Liver (tissue), 9 donors: ENCODE data around the gene ZKSCAN1. TPM values are rescaled to one million over a fixed set of nuclear protein-coding genes. Genes with fewer than 3 reads are reported as not detected.

Experiments
- DNase-seq: peaks from one replicate; pipeline ENCODE4 v3.0.0-alpha.2; 2017; ENCODE audit warnings: low spot score
- H3K27ac ChIP-seq, 2 donors: one replicate each; pipeline ENCODE4 v1.7.0; 2013; ENCODE audit warnings: inconsistent platforms in 2 of 2, low read length in 2 of 2, control low read depth in 1 of 2, low read depth in 1 of 2, mild to moderate bottlenecking in 1 of 2
- H3K27me3 ChIP-seq, 4 donors: one replicate each; pipeline versions ENCODE4 v1.6.1 to v1.7.0; 2013; ENCODE audit warnings: low read length in 3 of 4, inconsistent platforms in 1 of 4, mild to moderate bottlenecking in 1 of 4, moderate library complexity in 1 of 4; ENCODE audit not compliant: control insufficient read depth in 4 of 4, insufficient read depth in 4 of 4
- H3K36me3 ChIP-seq, 4 donors: one replicate each; pipeline versions ENCODE4 v1.6.1 to v1.7.0; 2013; ENCODE audit warnings: low read length in 3 of 4, mild to moderate bottlenecking in 3 of 4, low read depth in 1 of 4, moderate library complexity in 1 of 4; ENCODE audit not compliant: control insufficient read depth in 4 of 4, insufficient read depth in 3 of 4
- H3K4me1 ChIP-seq, 4 donors: one replicate each; pipeline versions ENCODE4 v1.6.1 to v1.7.0; 2013; ENCODE audit warnings: low read length in 3 of 4, mild to moderate bottlenecking in 3 of 4, moderate library complexity in 1 of 4; ENCODE audit not compliant: control insufficient read depth in 4 of 4, insufficient read depth in 4 of 4
- H3K4me3 ChIP-seq, 3 donors: one replicate each; pipeline versions ENCODE4 v1.6.1 to v1.7.0; 2013; ENCODE audit warnings: low read length in 3 of 3, control low read depth in 1 of 3, low read depth in 1 of 3, mild to moderate bottlenecking in 1 of 3
- H3K9ac ChIP-seq, 2 donors: one replicate each; pipeline ENCODE4 v1.7.0; 2013; ENCODE audit warnings: low read length in 2 of 2, mild to moderate bottlenecking in 2 of 2, moderate library complexity in 2 of 2, control low read depth in 1 of 2, low read depth in 1 of 2
- H3K9me3 ChIP-seq, 4 donors: one replicate each; pipeline versions ENCODE4 v1.6.1 to v1.7.0; 2013; ENCODE audit warnings: low read length in 3 of 4; ENCODE audit not compliant: control insufficient read depth in 4 of 4
- CTCF ChIP-seq: fragments of 150-350 bp; IDR thresholded peaks from 2 replicates; pipeline ENCODE4 v1.5.1; 2017; ENCODE audit warnings: improper control_type of control experiment, low read depth, low read length; ENCODE audit not compliant: missing input control
- EGR1 ChIP-seq, 2 donors: IDR thresholded peaks; 2 replicates each; pipeline ENCODE4 v1.6.1; 2016 to 2018; ENCODE audit warnings: antibody characterized with exemption in 2 of 2, low read depth in 2 of 2
- FOXA1 ChIP-seq: IDR thresholded peaks from 2 replicates; pipeline ENCODE4 v1.6.1; 2016; ENCODE audit warnings: antibody characterized with exemption
- FOXA2 ChIP-seq: IDR thresholded peaks from 2 replicates; pipeline ENCODE4 v1.6.1; 2016; ENCODE audit warnings: antibody characterized with exemption
- HNF4A ChIP-seq, 2 donors: conservative IDR thresholded peaks; 2 replicates each; pipeline ENCODE4 v1.6.1; 2016; ENCODE audit warnings: antibody characterized with exemption in 2 of 2, mild to moderate bottlenecking in 2 of 2
- HNF4G ChIP-seq: IDR thresholded peaks from 2 replicates; pipeline ENCODE4 v1.6.1; 2016; ENCODE audit warnings: antibody characterized with exemption
- MAX ChIP-seq: IDR thresholded peaks from 2 replicates; pipeline ENCODE4 v1.6.1; 2016; ENCODE audit warnings: antibody characterized with exemption
- RAD21 ChIP-seq, 2 donors: IDR thresholded peaks; 2 replicates each; pipeline ENCODE4 v1.6.1; 2016; ENCODE audit warnings: antibody characterized with exemption in 2 of 2, mild to moderate bottlenecking in 2 of 2
- RXRA ChIP-seq, 2 donors: IDR thresholded peaks; 2 replicates each; pipeline ENCODE4 v1.6.1; 2017 to 2018; ENCODE audit warnings: antibody characterized with exemption in 2 of 2, mild to moderate bottlenecking in 1 of 2
- SP1 ChIP-seq: IDR thresholded peaks from 2 replicates; pipeline ENCODE4 v1.6.1; 2018; ENCODE audit warnings: antibody characterized with exemption, mild to moderate bottlenecking
- TAF1 ChIP-seq: conservative IDR thresholded peaks from 2 replicates; pipeline ENCODE4 v1.6.1; 2016; ENCODE audit warnings: antibody characterized with exemption, mild to moderate bottlenecking
- YY1 ChIP-seq: IDR thresholded peaks from 2 replicates; pipeline ENCODE4 v1.6.1; 2016; ENCODE audit warnings: antibody characterized with exemption, mild to moderate bottlenecking
- WGBS: extraction: QIAGEN DNeasy Blood & Tissue Kit; methylation state at CpG from one replicate; pipeline ENCODE4 v1.1.7; 2013; 5-methylcytosine and 5-hydroxymethylcytosine counted together
- polyA plus RNA-seq, 2 donors: library from polyadenylated mRNA; stranded (reverse) in 1 of 2; unstranded in 1 of 2; fragments of 200-250 nt in 1 of 2; fragments of >200 nt in 1 of 2; fragmentation: Nextera tagmentation in 1 of 2; extraction: Ambion mirVana in 1 of 2; gene quantifications; one replicate each; pipeline versions ENCODE4 v1.2.1 to v1.2.3, GENCODE V29; 2013 to 2015
- total RNA-seq, 2 donors: library from RNA; depleted of rRNA; stranded (reverse); fragments of >200 nt; gene quantifications; one replicate each; pipeline ENCODE4 v1.2.3, GENCODE V29; 2014
- TF ChIP-seq, protein P1 (sequence below): IDR thresholded peaks from 2 replicates; pipeline ENCODE4 v1.6.1; 2016; ENCODE audit warnings: antibody characterized with exemption
- TF ChIP-seq, protein P2 (sequence below): IDR thresholded peaks from 2 replicates; pipeline ENCODE4 v1.6.1; 2016; ENCODE audit warnings: antibody characterized with exemption
- TF ChIP-seq, protein P3 (sequence below): IDR thresholded peaks from 2 replicates; pipeline ENCODE4 v1.6.1; 2016; ENCODE audit warnings: antibody characterized with exemption, mild to moderate bottlenecking
- donor health status: healthy.
- donor health status: healthy.
- donor health status: healthy.
- donor health status: healthy.
- donor health status: healthy.

ZKSCAN1 gene
- total and polyA plus RNA-seq, 4 donors = 11.8 to 117 (median 30.1) TPM

GRCh38 chr7:100011516-100011915 is 3.9 kb upstream of the ZKSCAN1 start:
- Histone ChIP-seq H3K4me3 (no peak overlapping the region), H3K27me3 (no peaks in the 10 kb centered on the region), H3K4me1 (peaks cover 14 to 56% (median 39%) of the 10 kb centered on the region in 4 donors), H3K27ac (peak overlapping the region; percentile 71 to 78), H3K9ac (no peak overlapping the region), H3K9me3 (no peaks in the 10 kb centered on the region), H3K36me3 (no peaks in the 10 kb centered on the region)
- DNase-seq = no peak
- peak; percentile 62 for TF ChIP-seq TAF1
- peak; percentile 7 to 14 for TF ChIP-seq RAD21 (IDR thresholded peaks at IDR 0.05)
- TF ChIP-seq RXRA (IDR thresholded peaks at IDR 0.05) = peak; percentile 58 to 72
- TF ChIP-seq HNF4G = no peak
- TF ChIP-seq EGR1 (IDR thresholded peaks at IDR 0.05; ENCODE audit: low read depth in 2 of 2) = no peak
- TF ChIP-seq, protein P1, sequence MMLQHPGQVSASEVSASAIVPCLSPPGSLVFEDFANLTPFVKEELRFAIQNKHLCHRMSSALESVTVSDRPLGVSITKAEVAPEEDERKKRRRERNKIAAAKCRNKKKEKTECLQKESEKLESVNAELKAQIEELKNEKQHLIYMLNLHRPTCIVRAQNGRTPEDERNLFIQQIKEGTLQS = no peak
- no peak for TF ChIP-seq CTCF
- TF ChIP-seq FOXA1 = no peak
- TF ChIP-seq HNF4A (conservative IDR thresholded peaks at IDR 0.05) = peak; percentile 51 to 63
- TF ChIP-seq, protein P2, sequence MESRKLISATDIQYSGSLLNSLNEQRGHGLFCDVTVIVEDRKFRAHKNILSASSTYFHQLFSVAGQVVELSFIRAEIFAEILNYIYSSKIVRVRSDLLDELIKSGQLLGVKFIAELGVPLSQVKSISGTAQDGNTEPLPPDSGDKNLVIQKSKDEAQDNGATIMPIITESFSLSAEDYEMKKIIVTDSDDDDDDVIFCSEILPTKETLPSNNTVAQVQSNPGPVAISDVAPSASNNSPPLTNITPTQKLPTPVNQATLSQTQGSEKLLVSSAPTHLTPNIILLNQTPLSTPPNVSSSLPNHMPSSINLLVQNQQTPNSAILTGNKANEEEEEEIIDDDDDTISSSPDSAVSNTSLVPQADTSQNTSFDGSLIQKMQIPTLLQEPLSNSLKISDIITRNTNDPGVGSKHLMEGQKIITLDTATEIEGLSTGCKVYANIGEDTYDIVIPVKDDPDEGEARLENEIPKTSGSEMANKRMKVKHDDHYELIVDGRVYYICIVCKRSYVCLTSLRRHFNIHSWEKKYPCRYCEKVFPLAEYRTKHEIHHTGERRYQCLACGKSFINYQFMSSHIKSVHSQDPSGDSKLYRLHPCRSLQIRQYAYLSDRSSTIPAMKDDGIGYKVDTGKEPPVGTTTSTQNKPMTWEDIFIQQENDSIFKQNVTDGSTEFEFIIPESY = no peak
- no peak for TF ChIP-seq FOXA2
- TF ChIP-seq YY1 = no peak
- peak; percentile 85 for TF ChIP-seq SP1
- TF ChIP-seq MAX = no peak
- TF ChIP-seq, protein P3, sequence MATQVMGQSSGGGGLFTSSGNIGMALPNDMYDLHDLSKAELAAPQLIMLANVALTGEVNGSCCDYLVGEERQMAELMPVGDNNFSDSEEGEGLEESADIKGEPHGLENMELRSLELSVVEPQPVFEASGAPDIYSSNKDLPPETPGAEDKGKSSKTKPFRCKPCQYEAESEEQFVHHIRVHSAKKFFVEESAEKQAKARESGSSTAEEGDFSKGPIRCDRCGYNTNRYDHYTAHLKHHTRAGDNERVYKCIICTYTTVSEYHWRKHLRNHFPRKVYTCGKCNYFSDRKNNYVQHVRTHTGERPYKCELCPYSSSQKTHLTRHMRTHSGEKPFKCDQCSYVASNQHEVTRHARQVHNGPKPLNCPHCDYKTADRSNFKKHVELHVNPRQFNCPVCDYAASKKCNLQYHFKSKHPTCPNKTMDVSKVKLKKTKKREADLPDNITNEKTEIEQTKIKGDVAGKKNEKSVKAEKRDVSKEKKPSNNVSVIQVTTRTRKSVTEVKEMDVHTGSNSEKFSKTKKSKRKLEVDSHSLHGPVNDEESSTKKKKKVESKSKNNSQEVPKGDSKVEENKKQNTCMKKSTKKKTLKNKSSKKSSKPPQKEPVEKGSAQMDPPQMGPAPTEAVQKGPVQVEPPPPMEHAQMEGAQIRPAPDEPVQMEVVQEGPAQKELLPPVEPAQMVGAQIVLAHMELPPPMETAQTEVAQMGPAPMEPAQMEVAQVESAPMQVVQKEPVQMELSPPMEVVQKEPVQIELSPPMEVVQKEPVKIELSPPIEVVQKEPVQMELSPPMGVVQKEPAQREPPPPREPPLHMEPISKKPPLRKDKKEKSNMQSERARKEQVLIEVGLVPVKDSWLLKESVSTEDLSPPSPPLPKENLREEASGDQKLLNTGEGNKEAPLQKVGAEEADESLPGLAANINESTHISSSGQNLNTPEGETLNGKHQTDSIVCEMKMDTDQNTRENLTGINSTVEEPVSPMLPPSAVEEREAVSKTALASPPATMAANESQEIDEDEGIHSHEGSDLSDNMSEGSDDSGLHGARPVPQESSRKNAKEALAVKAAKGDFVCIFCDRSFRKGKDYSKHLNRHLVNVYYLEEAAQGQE = peak; percentile 25
- WGBS = 33% methylated on average over 3 of the region's 3 CpGs
